Skeletal muscle tissue (tissue), 4 donors: ENCODE measurements around the gene APMAP. TPM values are rescaled to one million over a fixed set of nuclear protein-coding genes. Genes with fewer than 3 reads are reported as not detected.

ENCODE experiments used
- H3K27ac ChIP-seq: one replicate; pipeline ENCODE4 v1.7.0; 2013; ENCODE audit warnings: mild to moderate bottlenecking, low read depth, low read length, inconsistent platforms
- H3K27me3 ChIP-seq, 3 donors: one replicate each; pipeline ENCODE4 v1.7.0; 2013; ENCODE audit warnings: low read length in 3 of 3; ENCODE audit not compliant: control insufficient read depth in 3 of 3, insufficient read depth in 3 of 3
- H3K36me3 ChIP-seq, 3 donors: one replicate each; pipeline ENCODE4 v1.7.0; 2013; ENCODE audit warnings: low read length in 3 of 3; ENCODE audit not compliant: control insufficient read depth in 3 of 3, insufficient read depth in 3 of 3
- H3K4me1 ChIP-seq, 3 donors: one replicate each; pipeline ENCODE4 v1.7.0; 2013; ENCODE audit warnings: low read length in 3 of 3, mild to moderate bottlenecking in 3 of 3; ENCODE audit not compliant: control insufficient read depth in 3 of 3, insufficient read depth in 3 of 3
- H3K4me3 ChIP-seq, 3 donors: one replicate each; pipeline ENCODE4 v1.7.0; 2013; ENCODE audit warnings: low read length in 3 of 3
- H3K9ac ChIP-seq, 3 donors: one replicate each; pipeline ENCODE4 v1.7.0; 2013; ENCODE audit warnings: low read length in 3 of 3, mild to moderate bottlenecking in 3 of 3, moderate library complexity in 2 of 3, low read depth in 1 of 3
- H3K9me3 ChIP-seq, 3 donors: one replicate each; pipeline ENCODE4 v1.7.0; 2013; ENCODE audit warnings: low read length in 3 of 3; ENCODE audit not compliant: control insufficient read depth in 3 of 3
- total RNA-seq: library from RNA; depleted of rRNA; stranded (reverse); fragments of >200 nt; gene quantifications from one replicate; pipeline ENCODE4 v1.2.3, GENCODE V29; 2014
- donor health status: Osteomylitis.

The APMAP gene
- total RNA-seq = 41.2 TPM

DNA sequence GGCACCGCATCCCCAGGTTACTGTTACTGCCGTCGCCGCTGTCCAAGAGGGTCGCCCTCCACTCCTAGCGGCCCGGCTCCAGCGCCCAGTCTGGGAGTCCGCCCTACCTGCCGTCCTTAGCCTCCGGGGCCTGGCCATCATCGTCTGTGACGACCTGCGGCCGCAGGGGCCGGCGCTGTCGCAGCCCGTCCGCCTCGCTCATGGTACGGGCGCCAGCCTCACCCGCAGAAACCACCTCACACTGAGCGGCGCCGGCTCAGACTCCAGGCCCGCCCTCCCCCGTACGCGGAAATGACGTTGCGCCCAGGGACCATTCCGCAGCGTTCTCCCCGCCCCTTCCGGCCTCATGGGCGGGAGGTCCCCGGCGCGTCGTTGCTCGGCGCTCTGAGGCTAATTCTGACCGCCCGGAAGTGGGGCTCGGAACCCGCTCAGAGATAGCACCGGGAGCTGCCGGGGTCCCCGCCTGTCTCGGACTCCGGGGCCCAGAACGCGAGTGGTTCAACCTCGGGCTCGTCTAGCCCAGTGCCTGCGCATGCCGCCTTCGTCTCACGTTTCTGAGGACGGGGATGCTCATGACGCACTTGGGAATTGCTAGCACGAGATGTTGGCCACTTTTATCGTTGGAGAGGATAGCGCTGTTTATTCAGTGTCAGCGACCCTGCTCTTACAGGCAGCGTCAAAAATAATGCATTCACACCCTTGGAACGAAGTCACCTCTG lies at the start of gene APMAP:
TSS of gene APMAP (minus strand) at position 265 of the 719 bp plus-strand sequence. CDS start at position 202, 63 bp downstream.
- Histone ChIP-seq H3K27me3 (no peaks in the 10 kb centered on the region), H3K4me3 (peak within 1 kb of the TSS; percentile 94), H3K27ac (peak within 1 kb of the TSS; percentile 92), H3K36me3 (no peaks in the 10 kb centered on the region), H3K4me1 (peaks cover 34 to 65% (median 47%) of the 10 kb centered on the region in 3 donors), H3K9ac (peak within 1 kb of the TSS; percentile 93 to 95 (median 93)), H3K9me3 (no peaks in the 10 kb centered on the region)

GRCh38 chr20:25041813-25042530 lies 49.4 kb upstream of the APMAP start:
- no peaks in the 10 kb centered on the region for H3K9me3 ChIP-seq
- no peak overlapping the region for H3K4me3 ChIP-seq
- peaks cover 95 to 97% (median 97%) of the 10 kb centered on the region in 3 donors for H3K4me1 ChIP-seq
- H3K27me3 ChIP-seq = no peaks in the 10 kb centered on the region
- peaks cover 2 to 8% (median 3%) of the 10 kb centered on the region in 3 donors for H3K36me3 ChIP-seq
- peak overlapping the region in 1 of 3 donors; percentile 83 for H3K9ac ChIP-seq
- H3K27ac ChIP-seq = peak overlapping the region; percentile 48

DNA sequence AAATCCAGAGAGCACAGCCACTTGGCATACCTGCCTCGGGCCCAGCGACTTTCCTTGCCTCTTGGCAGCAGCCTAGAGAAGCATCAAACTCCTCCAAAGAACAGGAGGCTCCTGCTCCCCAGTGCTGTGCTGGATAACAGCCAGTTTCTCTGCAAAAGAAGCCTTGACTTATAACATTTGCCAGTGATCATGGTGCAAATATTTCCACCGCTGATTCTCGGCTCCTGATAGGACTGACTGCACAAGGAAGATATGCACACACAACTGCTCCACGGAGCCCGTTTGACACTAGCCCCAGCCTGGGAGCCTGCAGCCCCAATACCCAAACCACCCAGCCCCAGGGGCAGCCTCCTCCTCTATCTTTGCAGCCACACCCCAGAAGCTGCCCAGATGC lies 47.9 kb upstream of the APMAP start:
- H3K27me3 ChIP-seq = no peaks in the 10 kb centered on the region
- H3K36me3 ChIP-seq = no peaks in the 10 kb centered on the region
- H3K27ac ChIP-seq = peak overlapping the region; percentile 89
- H3K4me3 ChIP-seq = peak overlapping the region; percentile 4 to 51 (median 35)
- peak overlapping the region; percentile 52 to 84 (median 57) for H3K9ac ChIP-seq
- H3K4me1 ChIP-seq = peaks cover 87 to 96% (median 95%) of the 10 kb centered on the region in 3 donors
- H3K9me3 ChIP-seq = no peaks in the 10 kb centered on the region

- Histone ChIP-seq H3K27me3 (no peaks in the 10 kb centered on the region), H3K4me1 (peaks cover 82 to 93% (median 90%) of the 10 kb centered on the region in 3 donors), H3K27ac (peak overlapping the region; percentile 89), H3K4me3 (peak overlapping the region; percentile 4 to 51 (median 35)), H3K36me3 (no peaks in the 10 kb centered on the region), H3K9me3 (no peaks in the 10 kb centered on the region), H3K9ac (peak overlapping the region; percentile 52 to 84 (median 57))
These were observed 47.3 kb upstream of the APMAP start for GRCh38 chr20:25039697-25040437.

DNA sequence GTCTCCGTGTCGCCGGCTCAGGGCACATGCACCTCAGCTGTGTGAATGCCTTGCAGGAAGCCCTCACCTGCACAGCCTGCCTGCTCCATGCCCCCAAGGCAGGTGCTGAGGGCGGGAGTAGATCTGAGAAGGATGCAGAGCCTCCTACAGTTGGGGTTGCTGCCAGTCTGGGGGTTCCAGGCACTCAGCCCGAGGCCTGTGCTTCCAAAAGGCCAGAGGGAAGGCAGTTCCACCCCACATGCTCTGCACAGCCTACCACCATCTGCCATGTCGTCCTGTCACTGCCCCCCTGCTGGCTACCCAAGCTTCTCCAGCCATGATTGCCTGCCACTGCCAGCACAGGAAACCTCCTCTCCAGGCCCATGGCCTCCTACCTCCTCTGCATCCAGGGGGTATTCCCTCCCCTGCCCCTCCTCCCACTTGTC lies 46.1 kb upstream of the APMAP start:
- no peaks in the 10 kb centered on the region for H3K9me3 ChIP-seq
- peak overlapping the region; percentile 89 for H3K27ac ChIP-seq
- H3K27me3 ChIP-seq = no peaks in the 10 kb centered on the region
- H3K4me1 ChIP-seq = peaks cover 73 to 85% (median 81%) of the 10 kb centered on the region in 3 donors
- peak overlapping the region; percentile 19 to 84 (median 34) for H3K9ac ChIP-seq
- H3K4me3 ChIP-seq = peak overlapping the region in 1 of 3 donors; percentile 14
- H3K36me3 ChIP-seq = no peaks in the 10 kb centered on the region

GRCh38 chr20:25038103-25038410 lies 45.5 kb upstream of the APMAP start:
- H3K9me3 ChIP-seq = no peaks in the 10 kb centered on the region
- H3K9ac ChIP-seq = peak overlapping the region; percentile 12 to 84 (median 34)
- H3K36me3 ChIP-seq = no peaks in the 10 kb centered on the region
- peak overlapping the region; percentile 89 for H3K27ac ChIP-seq
- H3K4me3 ChIP-seq = peak overlapping the region in 1 of 3 donors; percentile 22
- peaks cover 73 to 85% (median 81%) of the 10 kb centered on the region in 3 donors for H3K4me1 ChIP-seq
- no peaks in the 10 kb centered on the region for H3K27me3 ChIP-seq

DNA sequence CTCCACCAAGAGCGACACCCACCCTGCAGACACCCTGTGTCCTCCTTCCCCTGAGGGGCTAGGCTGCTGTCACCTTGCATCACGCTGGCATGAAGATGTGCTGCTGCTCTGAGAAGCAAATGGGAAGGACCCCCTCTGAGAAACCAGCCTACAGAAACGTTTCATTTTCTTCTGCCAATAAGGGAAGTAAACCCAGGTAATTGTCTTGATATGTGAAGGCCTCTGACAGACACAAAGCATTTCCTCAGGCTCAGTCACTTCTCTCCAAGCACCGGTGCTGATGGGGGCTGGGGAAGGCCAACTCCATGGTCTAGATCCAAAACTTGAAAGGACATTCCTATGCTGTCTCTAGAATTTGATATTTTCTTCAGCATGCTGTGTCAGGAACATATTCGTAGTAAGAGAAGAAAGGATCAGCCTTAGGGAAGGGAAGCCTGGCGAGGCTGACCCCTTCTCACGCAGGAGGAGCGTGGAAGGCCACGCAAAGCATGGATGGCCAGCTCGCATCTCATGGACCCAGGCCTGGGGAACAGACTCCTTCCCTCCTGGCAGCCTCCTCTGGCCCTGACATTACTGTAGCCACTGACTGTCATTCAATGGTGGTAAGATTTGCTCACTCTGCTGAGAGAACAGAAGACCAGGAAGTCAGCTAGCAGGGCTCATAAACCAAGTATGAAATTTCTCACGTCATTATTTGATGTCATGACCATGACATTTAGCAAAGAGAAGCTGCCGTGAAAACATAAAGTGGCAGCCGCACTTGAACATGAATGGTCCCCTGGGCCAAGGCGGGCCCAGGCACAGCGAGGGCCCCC lies 44.9 kb upstream of the APMAP start:
- H3K9me3 ChIP-seq = no peaks in the 10 kb centered on the region
- H3K27me3 ChIP-seq = no peaks in the 10 kb centered on the region
- H3K27ac ChIP-seq = peak overlapping the region; percentile 89
- no peaks in the 10 kb centered on the region for H3K36me3 ChIP-seq
- H3K4me1 ChIP-seq = peaks cover 72 to 85% (median 81%) of the 10 kb centered on the region in 3 donors
- peak overlapping the region in 2 of 3 donors; percentile 12 to 84 for H3K9ac ChIP-seq
- peak overlapping the region in 1 of 3 donors; percentile 29 for H3K4me3 ChIP-seq

GRCh38 chr20:25036331-25036936 lies 43.9 kb upstream of the APMAP start:
- peak overlapping the region in 1 of 3 donors; percentile 6 for H3K4me3 ChIP-seq
- peak overlapping the region in 1 of 3 donors; percentile 55 for H3K9ac ChIP-seq
- H3K36me3 ChIP-seq = no peaks in the 10 kb centered on the region
- peak overlapping the region; percentile 89 for H3K27ac ChIP-seq
- no peaks in the 10 kb centered on the region for H3K27me3 ChIP-seq
- no peaks in the 10 kb centered on the region for H3K9me3 ChIP-seq
- H3K4me1 ChIP-seq = peaks cover 67 to 83% (median 81%) of the 10 kb centered on the region in 3 donors

GRCh38 chr20:25035921-25036320 lies 43.4 kb upstream of the APMAP start:
- Histone ChIP-seq H3K9me3 (no peaks in the 10 kb centered on the region), H3K4me3 (peak overlapping the region in 2 of 3 donors; percentile 6 to 9), H3K4me1 (peaks cover 63 to 80% (median 79%) of the 10 kb centered on the region in 3 donors), H3K36me3 (no peaks in the 10 kb centered on the region), H3K9ac (peak overlapping the region in 1 of 3 donors; percentile 54), H3K27me3 (no peaks in the 10 kb centered on the region), H3K27ac (peak overlapping the region; percentile 89)
